Measurements from ENCODE around the gene SLC14A1.

Gene SLC14A1

GRCh38 chr18:45760462-45761036 lies 36.6 kb downstream of the SLC14A1 start:
- DNase-seq, result peak in 1 of 2 experiments; percentile 21

- DNase-seq, result no peak
These were observed 37.6 kb downstream of the SLC14A1 start for GRCh38 chr18:45761512-45762114.

DNA sequence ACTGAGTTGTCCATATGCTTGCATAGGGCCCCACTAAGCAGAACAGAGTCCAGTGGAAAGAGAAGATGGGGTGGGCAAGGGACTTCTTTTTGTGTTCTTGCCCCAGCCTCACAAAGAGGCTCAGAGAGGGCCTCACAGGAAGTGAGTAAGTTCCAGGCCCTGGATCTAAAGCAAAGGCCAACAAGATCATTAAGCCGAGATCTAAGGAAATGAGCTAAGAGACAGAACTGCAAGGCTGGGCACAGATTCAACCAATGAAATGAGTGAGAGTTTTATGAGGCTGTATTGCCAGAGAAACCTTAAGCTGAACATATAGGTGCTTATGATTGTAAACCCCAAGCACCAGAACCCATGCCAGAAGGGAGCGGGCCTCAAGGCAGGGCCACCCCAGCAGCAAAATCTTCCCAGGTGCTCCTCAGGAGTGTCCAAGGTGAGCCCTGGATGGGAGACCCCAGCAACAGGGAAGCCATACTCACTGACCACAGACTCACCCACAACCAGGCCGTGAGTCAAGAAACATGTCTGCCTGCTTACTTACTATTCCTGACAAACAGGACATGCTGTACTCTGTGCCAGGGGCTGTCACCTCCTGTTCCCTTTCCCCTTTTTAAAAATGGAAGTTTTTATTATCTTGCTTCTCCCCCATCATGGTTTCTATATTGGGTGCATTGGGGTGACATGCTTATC lies 40.2 kb downstream of the SLC14A1 start:
- DNase-seq, result no peak

DNA sequence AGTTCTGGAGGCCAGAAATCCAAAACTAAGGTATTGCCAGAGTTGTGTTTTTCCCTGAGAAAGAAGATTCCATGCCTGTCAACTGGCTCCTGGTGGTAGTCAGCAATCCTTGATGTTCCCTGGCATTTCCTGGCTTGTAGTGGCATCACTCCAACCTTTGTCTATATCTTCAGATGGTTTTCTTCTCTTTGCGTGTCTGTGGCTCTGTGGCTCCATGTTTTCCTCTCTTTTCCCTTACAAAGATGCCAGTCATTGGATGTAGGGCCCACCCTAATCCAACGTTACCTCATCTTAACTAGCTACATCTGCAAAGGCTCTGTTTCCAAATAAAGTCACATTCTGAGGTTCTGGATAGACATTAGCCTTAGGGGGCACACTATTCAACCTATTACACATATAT lies 41.8 kb downstream of the SLC14A1 start:
- no peak for DNase-seq

GRCh38 chr18:45771587-45772480 lies 47.9 kb downstream of the SLC14A1 start:
- DNase-seq, result no peak

DNA sequence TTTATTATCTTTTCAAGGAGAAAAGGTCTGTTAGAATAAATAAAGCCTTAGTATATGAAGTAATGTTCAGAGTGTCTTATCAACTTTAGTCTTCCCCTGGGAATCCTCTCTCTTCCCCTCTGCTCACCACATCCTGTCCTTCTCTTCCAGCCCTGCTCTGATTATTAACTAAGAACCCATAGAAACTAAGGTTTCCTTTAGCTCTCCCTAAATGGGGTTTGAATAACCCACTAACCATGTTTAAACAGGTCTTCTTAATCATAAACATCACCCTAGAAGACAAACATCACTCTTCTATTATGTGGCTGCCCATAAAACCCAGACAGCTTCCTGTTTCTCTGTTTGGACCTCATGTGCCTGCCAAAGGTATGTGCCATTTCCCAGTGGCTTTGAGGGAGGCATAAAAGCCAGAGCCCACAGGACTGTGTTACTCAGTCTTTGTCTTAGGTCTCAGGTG lies 50.1 kb downstream of the SLC14A1 start:
- DNase-seq, result peak; percentile 21 to 79

GRCh38 chr18:45775241-45775676 lies 51.3 kb downstream of the SLC14A1 start:
- DNase-seq, result no peak

- no peak for DNase-seq
These were observed 51.8 kb downstream of the SLC14A1 start for GRCh38 chr18:45775743-45776142.

DNA sequence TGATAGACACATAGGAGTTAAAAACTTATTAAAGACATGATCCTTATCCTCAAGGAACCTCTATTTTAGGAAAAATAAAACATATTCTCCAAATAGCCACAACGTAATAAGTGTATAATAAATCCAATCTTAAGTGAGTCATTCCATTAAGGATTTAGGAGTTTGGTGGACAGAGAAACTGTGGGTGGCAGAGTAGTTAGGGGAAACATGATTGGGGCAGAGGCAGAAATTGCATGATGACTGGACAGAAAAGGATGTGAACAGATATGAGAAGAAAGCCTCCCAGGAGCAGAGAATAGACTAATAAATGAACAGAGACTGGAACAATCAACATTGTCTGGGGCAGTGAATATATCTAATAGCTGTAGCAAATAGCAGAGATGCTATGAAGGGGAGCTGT lies 53.4 kb downstream of the SLC14A1 start:
- DNase-seq, result no peak

GRCh38 chr18:45780568-45780967 lies 56.6 kb downstream of the SLC14A1 start:
- no peak for DNase-seq

- no peak for DNase-seq
These were observed 58.7 kb downstream of the SLC14A1 start for GRCh38 chr18:45782662-45783061.

GRCh38 chr18:45783097-45784075 lies 59.4 kb downstream of the SLC14A1 start:
- DNase-seq, result no peak

GRCh38 chr18:45785134-45785533 lies 61.2 kb downstream of the SLC14A1 start:
- no peak for DNase-seq

GRCh38 chr18:45786941-45787340 lies 63.0 kb downstream of the SLC14A1 start:
- DNase-seq, result no peak

- DNase-seq, result no peak
These were observed 63.4 kb downstream of the SLC14A1 start for GRCh38 chr18:45787346-45787745.

GRCh38 chr18:45788861-45789260 lies 64.9 kb downstream of the SLC14A1 start:
- DNase-seq, result no peak

- DNase-seq, result no peak
These were observed 68.7 kb downstream of the SLC14A1 start for GRCh38 chr18:45792506-45793263.

- no peak for DNase-seq
These were observed 69.4 kb downstream of the SLC14A1 start for GRCh38 chr18:45793264-45793965.

GRCh38 chr18:45801416-45802004 lies 77.5 kb downstream of the SLC14A1 start:
- DNase-seq, result no peak

All from NCI-H2081 (cell line).